Occipital lobe (tissue), 2 donors: ENCODE data around the gene FGF5. TPM values are rescaled to one million over a fixed set of nuclear protein-coding genes. Genes with fewer than 3 reads are reported as not detected.
A peak's percentile ranks its signal among the peaks of the same experiment; 100 is the strongest.
"Not testable (repeated sequence)": the region's sequence is repeated elsewhere in the genome, so short reads cannot be mapped to it uniquely, and the experiment has no call there.

ENCODE experiments used
- DNase-seq: peaks from one replicate; lab custom pipeline; 2025; lab: John Stamatoyannopoulos, UW
- total RNA-seq: library from RNA; depleted of rRNA; stranded (reverse); fragments of >200 nt; gene quantifications from one replicate; pipeline ENCODE4 v1.2.3, GENCODE V29; 2014

The FGF5 gene, protein sequence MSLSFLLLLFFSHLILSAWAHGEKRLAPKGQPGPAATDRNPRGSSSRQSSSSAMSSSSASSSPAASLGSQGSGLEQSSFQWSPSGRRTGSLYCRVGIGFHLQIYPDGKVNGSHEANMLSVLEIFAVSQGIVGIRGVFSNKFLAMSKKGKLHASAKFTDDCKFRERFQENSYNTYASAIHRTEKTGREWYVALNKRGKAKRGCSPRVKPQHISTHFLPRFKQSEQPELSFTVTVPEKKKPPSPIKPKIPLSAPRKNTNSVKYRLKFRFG
- 1.6 TPM for total RNA-seq

DNA sequence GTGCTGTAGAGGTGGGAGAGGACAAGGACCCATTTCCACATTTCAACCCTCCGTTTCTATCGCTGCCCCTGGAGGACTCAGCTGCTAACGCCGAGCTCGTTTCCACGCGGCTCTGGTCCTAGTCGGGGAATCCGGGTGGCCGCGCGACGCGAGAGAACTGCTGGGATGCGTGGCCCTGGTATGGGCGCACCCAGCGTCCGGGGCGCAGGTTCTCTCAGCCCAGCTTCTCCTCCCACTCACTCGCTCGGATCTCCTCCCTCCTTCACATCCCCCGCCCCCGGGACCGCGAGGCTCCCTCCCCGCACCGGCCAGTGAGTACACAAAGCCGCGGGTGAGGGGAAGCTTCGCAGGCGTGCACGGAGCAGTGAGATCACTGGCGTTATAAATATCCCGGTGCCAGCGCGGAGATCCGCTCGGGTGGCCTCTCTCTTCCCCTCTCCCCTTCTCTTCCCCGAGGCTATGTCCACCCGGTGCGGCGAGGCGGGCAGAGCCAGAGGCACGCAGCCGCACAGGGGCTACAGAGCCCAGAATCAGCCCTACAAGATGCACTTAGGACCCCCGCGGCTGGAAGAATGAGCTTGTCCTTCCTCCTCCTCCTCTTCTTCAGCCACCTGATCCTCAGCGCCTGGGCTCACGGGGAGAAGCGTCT is at the start of gene FGF5:
TSS of gene FGF5 (plus strand) at position 412 of the 649 bp plus-strand sequence. CDS start at position 573, 161 bp downstream.
- peak; percentile 54 for DNase-seq

DNA sequence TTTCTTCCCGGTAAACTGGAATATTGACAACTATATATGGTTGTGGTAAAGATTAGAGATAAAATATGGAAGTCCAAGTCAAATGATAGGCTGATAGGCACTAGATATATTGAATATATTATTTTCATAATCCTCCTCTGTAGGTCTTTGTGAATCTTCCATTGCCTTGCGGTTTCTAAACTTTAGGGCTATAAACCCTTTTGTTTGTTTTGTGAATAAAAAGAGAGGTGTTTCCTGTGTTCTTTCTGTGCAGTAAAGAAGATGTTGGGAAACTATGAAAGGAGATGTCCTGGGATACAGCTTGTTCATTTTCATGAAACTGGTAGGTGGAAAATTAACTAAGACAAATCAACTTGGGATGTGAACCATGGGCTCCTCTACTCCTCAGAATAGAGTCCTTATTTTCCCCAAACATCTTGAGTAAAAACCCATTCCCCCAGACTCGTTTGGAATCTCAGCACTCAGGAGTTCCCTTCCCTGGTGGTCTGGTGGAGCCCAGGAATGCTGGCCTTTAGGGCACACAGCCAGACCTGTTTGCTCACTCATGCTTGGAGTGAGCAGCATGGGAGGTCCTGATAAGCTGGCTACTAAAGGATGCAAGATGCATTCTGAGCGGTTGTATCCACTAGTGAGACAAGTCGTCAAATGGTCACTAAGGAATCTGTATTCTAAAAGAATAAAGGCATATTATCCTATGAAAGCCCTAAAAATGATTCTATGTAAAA is 47.0 kb upstream of the FGF5 start:
- no peak for DNase-seq

DNA sequence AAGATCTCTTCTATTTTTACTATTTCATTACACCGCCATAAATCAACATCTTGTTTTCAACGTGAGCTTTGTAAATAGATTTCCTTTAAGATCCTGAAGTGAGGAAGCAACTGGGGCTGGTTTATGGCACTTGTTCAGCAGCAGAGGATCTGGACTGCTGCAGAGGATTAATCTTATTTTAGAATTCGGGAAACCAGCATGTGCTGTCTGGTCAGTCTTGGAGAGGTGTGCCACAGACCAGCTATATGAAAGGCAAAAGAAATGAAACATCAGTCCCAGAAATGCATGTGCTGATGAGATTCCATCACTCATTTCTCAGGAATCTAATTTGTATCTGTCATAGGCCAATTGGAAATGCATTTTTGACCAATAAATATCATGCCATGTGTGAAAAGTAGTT is 45.8 kb upstream of the FGF5 start:
- DNase-seq = no peak

DNA sequence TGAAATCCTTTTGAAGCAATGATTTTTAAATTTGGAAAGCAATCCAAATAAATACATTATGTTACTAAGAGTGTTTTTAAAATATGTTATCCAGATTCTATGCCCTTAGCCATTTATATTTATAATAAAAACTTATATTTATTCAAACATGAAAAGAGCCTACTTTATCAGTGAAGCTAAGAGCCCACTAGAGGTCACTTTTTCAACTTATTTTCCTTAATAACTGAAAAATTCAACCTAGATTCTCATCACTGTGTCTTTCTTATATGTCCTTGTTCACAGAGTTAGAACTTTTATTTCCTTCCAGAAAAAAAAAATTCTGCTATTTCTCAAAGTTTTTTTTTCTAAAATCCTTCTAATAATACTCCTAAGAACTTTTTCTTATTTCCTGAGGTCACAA is 45.3 kb upstream of the FGF5 start:
- DNase-seq = no peak

DNA sequence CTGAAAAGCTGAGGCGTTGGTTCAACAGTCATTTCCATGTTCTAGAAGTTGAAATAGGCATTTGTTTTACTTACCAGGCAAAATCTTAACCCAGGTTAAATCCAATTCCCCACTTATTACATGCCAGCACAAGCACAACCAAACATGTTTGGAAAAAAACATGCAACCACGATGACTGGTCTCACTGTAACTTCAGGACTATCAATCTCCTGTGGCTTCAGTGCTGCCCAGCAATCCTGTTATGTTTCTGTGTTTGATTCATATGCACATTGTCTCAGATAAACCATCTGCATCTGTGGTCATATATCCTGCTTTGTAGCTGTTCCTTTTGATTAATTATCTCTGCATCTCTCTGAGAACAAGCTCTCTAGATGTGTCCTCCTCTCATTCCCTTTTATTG is 40.9 kb upstream of the FGF5 start:
- DNase-seq = no peak

DNA sequence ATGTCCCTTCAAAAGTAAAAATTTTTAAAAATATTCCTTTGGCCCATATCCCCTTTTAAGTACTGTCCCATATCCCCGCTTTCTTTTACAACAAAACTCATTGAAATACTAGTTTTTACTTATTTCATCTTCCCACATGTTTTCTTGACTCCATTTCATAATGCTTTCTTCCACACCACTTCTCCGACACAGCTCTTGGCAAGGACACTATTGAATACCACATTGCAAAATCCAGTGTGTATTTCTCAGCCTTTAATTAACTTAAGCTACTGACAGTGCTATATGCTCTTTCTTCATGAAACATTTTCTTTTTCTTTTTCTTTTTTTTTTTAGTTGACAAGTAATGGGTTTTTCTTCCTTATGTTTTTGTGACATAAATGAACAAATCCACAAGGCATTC is 40.4 kb upstream of the FGF5 start:
- DNase-seq = no peak

DNA sequence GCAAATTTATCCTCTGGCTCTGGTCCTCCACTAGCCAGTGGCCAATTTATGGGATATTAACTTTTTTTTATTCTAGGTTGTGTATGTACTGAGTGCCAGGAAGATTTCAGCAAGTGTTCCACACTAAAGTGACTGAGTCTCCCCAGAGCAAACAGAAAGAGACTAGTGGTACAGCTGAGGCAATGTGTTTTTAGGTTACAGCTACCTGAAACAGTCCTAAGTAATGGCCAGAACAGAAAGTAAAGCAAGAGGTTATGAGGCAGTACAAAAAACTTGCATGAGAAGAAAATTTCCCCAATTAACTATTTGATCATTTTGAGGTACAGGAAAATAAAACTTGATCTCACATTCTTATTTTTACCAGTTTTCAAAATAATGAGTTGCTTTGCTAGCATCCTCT is 38.0 kb upstream of the FGF5 start:
- DNase-seq = no peak

DNA sequence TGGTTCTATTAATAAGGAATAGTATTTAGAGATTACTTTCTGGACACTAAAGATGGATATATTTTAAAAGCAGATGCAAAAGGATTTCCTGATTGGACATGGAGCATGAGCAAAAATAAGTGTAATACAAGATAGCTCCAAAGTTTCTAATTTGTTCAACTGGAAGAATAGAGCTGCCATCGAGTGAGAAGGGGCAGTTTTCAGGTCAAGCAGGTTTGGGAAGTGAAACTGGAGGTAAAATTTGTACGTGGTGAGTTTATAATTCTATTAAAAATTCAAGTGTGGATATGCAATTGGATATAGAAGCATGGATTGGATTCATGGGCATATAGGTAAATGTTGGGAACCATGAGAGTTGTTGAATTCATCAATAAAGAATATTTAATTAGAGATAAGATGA is 37.3 kb upstream of the FGF5 start:
- no peak for DNase-seq

DNA sequence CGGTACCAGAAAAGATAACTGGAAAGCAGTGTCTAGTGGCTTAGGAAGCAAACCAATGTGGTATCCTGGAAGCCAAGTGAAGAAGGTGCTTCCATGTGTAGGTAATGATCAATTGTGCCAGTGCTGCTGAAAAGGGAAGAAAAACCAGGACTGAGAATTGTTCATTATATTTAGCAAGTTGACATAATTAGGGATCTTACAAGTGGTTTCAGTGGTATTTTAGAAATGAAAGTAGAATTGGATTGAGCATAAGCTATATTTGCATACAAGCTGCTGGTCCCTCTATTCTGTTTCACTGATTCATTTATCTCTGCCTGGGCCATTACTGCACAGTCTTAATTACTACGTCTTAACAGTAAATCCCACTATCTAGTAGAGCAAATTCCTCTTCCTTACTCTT is 36.9 kb upstream of the FGF5 start:
- DNase-seq = no peak

DNA sequence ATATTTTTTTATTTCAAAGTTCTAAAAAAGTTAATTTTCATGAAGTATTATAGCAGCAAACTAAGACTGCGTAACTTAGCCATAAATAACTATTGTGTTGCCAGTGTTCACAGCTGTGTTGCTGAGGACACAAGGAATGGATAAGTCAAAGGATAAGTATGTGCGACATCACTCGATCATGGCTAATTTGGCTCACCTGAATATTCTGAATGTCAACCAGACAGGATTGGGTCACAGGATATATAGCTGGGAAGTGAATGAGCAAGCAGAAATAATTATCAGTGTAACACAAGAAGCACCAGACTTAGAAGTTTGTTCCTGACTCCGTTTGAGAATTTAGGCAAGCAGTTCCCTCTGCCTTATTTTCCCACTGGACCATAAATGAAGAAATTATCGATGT is 35.3 kb upstream of the FGF5 start:
- DNase-seq = no peak

DNA sequence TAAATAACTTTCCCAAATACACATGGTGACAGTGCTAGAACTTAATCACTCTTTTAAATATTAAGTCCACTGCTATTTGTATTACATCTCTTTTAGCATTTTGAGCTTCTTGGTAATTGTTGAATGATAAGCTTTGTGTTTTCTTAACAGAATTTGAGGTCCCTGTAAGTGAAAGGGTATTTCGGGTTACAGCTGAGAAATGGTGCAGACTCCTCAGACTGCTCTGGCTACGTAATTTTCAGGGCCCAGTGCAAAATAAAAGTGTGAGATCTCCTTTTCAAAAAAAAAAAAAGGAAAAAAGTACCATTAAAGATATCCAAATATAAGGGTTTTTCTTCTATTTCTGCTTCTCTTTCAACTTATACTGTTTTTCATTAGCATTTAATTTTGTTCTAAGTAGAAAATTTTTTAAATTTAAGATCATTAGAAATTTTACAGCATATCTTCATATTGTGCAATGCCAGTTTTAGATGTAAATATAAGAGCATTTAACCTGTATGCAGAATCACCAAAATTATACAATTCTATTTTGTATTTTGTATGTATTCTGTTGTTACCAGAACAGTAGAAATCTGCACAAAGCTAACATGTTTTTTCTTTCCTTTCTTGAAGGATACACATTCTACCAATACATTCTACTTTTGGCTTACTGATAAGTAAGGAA is 33.6 kb upstream of the FGF5 start:
- no peak for DNase-seq

DNA sequence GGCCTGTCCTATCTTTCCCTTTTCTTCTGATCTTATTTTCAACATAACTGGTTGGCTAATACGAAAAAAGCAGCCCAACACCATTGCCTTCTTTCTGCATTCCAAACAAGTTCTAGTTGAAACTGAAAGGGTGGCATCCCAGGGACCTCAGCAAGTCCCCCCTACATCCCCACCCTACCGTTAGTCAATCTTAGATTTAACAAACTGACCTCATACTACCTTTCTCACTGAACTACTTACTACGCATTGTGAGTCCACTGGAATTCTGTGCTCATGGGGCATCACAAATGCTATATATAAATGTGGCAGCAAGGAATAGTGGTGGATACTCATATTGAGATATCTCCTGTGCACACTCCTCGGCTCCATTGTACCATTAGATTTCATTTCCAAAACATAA is 33.1 kb upstream of the FGF5 start:
- no peak for DNase-seq

DNA sequence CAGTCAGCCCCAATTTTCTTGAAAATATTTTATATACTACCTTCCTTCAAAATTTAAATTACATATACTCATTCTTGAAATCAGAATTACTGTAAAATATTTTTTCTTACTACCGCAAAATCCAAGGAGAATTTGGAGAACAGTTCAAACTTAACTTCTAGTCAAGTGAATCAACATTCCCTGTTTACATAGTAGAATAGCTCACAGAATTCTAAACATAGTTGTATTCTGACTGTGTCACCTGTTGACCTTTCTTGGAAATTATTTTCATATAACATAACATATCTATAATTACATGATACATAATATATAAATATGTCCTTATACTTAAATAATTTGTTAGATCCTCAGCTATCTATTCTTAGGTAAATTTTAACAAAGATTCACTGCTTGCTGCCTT is 31.0 kb upstream of the FGF5 start:
- no peak for DNase-seq

DNA sequence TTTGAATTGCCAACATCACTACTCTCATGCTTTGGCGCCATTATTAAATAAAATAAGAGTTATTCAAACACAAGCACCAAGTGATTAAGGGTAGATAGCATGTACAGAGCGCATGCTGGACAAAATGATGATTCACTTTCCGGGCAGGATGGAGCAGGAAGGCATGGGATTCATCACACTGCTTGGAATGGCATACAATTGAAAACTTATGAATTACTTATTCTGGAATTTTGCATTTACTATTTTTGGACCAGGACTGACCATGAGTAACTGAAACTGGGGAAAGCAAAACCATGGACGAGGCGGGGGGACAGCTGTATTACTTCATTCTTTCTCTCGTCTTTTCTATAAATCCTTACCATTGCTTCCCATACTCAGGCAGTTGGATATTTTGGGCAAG is 28.5 kb upstream of the FGF5 start:
- no peak for DNase-seq

DNA sequence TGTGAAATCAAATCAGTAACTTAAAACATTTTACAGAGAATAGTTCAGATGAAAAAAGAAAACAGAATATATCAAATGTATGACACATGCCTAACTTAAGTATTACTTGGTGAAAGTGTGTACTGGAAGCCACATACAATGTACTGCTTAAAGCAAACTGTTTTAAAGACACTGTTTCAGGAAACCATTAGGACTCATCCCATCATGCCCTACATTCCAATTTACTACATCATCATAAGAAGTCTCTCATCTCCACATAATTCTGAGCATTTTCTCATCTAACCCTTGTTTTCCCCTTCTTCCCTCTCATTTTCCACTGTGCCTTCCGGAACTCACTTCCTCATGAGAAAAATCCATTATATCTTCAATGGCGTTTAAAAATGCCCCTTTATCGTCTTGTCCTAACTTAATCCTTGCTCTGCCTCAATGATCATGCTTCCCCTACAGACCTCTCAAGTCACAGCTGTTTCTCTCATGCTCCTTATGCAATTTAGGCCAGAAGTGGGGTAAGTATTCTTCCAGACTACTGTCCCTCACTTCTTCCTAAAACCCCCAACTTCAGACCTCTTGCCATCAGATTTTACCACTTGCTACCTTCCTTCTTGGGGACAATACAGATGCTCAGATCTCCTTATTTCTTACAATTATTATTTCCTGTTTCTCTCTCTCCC is 26.8 kb upstream of the FGF5 start:
- DNase-seq = no peak

DNA sequence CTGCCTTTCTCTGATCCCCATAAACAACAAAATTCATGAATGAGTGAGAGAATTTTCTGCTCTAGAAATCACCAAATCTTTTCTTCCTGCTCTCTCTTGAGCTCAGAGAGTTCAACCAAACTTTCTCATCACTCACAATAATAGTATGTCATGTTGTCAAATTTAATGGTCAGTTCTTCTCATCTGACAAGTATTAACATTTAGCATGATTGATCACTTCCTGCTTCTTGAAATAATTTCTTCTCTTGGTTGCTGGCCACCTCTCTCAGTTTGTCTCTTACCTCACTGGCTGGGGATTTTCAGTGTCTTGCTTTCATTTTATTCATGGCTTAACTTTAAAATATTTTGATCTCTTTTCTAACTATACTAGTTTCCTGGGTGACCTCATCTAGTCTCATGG is 25.5 kb upstream of the FGF5 start:
- DNase-seq = no peak

DNA sequence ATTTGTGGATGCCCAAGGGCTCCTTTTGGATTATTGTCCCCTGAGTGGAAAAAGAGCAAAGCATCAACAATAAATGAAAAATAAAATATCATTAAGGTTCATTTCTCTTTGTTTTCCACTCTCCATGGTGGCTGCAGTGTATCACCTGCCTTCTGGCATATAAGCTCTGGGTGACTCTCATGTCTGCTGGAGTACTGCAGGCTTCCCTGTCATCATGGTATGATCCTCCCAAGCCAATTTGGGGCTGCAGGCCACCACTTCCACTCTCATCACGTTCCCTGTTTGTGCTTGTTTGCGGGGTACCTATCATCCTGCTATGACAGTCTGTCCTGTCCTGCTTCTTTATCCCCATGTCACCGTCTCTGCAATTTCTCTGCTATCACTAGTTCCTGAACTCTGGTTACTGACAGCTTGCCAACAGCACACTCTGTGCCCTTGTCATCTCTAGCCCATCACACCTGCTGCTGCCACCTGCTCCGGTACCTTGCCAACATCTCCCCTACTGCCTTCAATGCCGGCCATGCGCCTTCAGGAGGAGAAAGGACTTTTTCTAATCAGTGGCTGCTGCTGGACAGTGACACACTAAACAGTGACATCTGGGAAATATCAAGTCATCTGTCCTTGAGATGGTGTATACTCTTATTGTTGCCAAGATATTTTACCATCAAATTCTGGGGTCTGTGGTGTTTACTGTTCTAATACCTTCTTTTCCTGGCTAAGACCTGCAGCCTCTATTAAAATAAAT is 23.0 kb upstream of the FGF5 start:
- no peak for DNase-seq

DNA sequence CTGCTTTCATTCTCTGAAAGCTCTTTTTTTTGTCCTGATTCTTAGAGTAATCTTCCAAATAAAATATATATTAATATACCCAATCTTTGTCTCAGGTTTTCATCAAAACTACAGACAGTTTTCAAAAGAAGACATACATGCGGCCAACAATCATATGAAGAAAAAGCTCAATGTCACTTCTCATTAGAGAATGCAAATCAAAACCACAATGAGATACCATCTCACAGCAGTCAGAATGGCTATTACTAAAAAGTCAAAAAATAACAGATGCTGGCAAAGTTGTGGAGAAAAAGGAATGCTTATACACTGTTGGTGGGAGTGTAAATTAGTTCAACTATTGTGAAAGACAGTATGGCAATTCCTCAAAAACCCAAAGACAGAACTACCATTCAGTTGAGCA is 19.0 kb upstream of the FGF5 start:
- DNase-seq = not testable (repeated sequence)

DNA sequence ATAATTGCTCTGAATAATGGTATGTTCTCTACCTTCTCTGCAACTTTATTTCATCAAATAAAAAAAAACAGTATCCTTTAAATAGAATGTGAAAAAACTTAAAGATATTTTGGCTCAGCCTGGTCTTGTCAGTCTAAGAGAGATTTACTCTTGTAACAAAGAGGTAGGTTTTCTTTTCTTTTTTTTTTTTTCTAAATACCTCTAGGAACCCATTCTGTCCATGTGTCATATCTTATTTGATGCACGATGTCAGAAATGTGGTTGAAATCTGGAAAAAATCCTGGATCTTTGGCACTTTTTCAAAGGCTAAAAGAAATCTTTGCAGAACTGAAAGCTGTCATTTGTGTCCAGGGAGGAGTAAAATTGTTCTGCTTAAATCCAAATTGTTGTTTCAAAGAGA is 17.3 kb upstream of the FGF5 start:
- no peak for DNase-seq

DNA sequence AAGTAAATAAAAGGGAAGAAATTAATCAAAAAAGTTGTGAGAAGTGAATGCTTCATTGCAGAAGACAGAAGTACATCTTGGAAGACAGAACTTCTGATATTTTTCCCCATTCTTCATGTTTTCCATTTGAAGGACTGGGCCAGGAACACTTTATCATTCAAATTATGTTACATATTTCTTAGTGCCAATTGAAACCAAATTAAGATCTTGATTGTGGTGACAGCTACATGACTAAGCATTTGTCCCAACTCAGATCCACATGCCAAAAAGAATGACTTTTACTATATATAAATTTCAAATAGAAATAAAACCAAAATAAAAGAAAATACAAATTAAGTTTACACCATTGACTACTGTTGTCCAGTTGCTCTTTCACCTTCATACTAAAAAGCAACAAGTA is 14.0 kb upstream of the FGF5 start:
- no peak for DNase-seq

DNA sequence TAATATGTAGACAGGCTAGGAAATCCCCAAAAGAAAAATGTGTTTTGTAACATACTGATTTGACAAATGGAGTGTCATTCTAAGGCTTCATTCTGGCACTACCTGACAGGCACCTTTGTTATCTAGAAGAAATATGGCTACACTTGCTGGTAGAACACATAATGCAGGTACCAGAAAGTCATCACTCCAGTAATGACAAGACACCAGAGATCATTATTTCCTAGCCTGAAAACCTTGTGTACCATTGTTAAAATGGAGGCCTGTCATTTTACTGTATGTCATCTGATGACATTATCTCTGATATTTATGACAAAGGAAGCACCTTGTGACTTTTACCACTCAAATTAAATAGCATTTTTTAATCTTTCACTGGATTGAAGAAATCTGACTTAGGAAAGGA is 13.5 kb upstream of the FGF5 start:
- DNase-seq = no peak
